Suprapubic skin (tissue), 4 donors: ENCODE results near the gene DHX15. TPM values are rescaled to one million over a fixed set of nuclear protein-coding genes. Genes with fewer than 3 reads are reported as not detected.

Experiments used
- DNase-seq, 2 donors: peaks; one replicate each; pipeline ENCODE4 v3.0.0-alpha.2; 2019; ENCODE audit warnings: low spot score in 2 of 2
- H3K27ac ChIP-seq: fragments of 200-600 bp; sonication (generic); one replicate; pipeline ENCODE4 v1.5.1; 2019
- H3K27me3 ChIP-seq: fragments of 200-600 bp; sonication (generic); one replicate; pipeline ENCODE4 v1.5.1; 2019
- H3K36me3 ChIP-seq: fragments of 200-600 bp; sonication (generic); one replicate; pipeline ENCODE4 v1.5.1; 2019
- H3K4me1 ChIP-seq: fragments of 200-600 bp; sonication (generic); one replicate; pipeline ENCODE4 v1.5.1; 2019
- H3K4me3 ChIP-seq: fragments of 200-600 bp; sonication (generic); one replicate; pipeline ENCODE4 v1.5.1; 2019; ENCODE audit warnings: mild to moderate bottlenecking
- H3K9me3 ChIP-seq: fragments of 200-600 bp; sonication (generic); one replicate; pipeline ENCODE4 v1.5.1; 2019
- EP300 ChIP-seq: sonication (generic); formaldehyde crosslinking; IDR thresholded peaks from one replicate; pipeline ENCODE4 v1.6.1; 2017; ENCODE audit warnings: antibody characterized with exemption
- POLR2A ChIP-seq, 2 donors: fragments of 450-650 bp; IDR thresholded peaks; one replicate each; pipeline ENCODE4 v1.6.1; 2017; ENCODE audit warnings: antibody characterized with exemption in 2 of 2, mild to moderate bottlenecking in 2 of 2, moderate library complexity in 2 of 2
- POLR2AphosphoS5 ChIP-seq, 3 donors: sonication (generic); formaldehyde crosslinking; IDR thresholded peaks; one replicate each; pipeline ENCODE4 v1.6.1; 2017; ENCODE audit warnings: antibody characterized with exemption in 3 of 3
- WGBS: methylation state at CpG from one replicate; pipeline ENCODE4 v1.1.5; 2018; 5-methylcytosine and 5-hydroxymethylcytosine counted together
- total RNA-seq, 4 donors: library from RNA; depleted of rRNA; stranded (reverse); fragments of >200 nt; gene quantifications; one replicate each; pipeline ENCODE4 v1.1.0, GENCODE V29; 2016
- TF ChIP-seq, protein P1 (sequence below), 2 donors: fragments of 200-600 bp in 1 of 2; fragments of 450-650 bp in 1 of 2; sonication (generic) in 1 of 2; IDR thresholded peaks; one replicate each; pipeline ENCODE4 v1.5.1; 2016 to 2019; ENCODE audit warnings: antibody characterized with exemption in 2 of 2, mild to moderate bottlenecking in 1 of 2, moderate library complexity in 1 of 2

DHX15 gene
- total RNA-seq, 4 donors from 2014 or later, result 134 to 325 (median 137) TPM

DNA sequence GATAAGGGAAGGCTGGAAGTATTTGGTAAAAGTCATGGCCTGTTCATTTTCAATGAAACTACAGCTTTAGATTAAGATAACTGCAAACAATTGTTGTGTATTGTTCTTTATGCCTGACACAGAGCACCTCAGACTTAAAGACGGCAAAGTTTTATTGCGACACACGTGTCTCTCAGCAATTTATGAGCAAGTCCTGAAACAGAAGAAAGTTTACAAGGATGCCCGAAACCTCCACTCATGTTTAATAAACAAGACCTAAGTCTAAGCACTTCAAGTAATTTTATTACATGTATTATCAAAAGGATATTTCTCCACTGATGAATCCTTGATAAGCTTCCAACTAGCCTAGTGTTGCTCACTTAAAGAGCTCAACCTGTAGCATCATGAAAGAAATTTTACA is 51.0 kb downstream of the DHX15 start:
- Histone ChIP-seq H3K27ac (no peak overlapping the region), H3K36me3 (peaks cover 60% of the 10 kb centered on the region), H3K9me3 (no peaks in the 10 kb centered on the region), H3K4me1 (no peaks in the 10 kb centered on the region), H3K27me3 (no peaks in the 10 kb centered on the region), H3K4me3 (no peak overlapping the region)
- no peak for DNase-seq
- TF ChIP-seq EP300 (no peak), POLR2AphosphoS5 (IDR thresholded peaks at IDR 0.05) (no peak)
- TF ChIP-seq, protein P1, sequence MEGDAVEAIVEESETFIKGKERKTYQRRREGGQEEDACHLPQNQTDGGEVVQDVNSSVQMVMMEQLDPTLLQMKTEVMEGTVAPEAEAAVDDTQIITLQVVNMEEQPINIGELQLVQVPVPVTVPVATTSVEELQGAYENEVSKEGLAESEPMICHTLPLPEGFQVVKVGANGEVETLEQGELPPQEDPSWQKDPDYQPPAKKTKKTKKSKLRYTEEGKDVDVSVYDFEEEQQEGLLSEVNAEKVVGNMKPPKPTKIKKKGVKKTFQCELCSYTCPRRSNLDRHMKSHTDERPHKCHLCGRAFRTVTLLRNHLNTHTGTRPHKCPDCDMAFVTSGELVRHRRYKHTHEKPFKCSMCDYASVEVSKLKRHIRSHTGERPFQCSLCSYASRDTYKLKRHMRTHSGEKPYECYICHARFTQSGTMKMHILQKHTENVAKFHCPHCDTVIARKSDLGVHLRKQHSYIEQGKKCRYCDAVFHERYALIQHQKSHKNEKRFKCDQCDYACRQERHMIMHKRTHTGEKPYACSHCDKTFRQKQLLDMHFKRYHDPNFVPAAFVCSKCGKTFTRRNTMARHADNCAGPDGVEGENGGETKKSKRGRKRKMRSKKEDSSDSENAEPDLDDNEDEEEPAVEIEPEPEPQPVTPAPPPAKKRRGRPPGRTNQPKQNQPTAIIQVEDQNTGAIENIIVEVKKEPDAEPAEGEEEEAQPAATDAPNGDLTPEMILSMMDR (IDR thresholded peaks at IDR 0.05), result no peak
- 78% methylated on average over 4 of the region's 4 CpGs for WGBS

DNA sequence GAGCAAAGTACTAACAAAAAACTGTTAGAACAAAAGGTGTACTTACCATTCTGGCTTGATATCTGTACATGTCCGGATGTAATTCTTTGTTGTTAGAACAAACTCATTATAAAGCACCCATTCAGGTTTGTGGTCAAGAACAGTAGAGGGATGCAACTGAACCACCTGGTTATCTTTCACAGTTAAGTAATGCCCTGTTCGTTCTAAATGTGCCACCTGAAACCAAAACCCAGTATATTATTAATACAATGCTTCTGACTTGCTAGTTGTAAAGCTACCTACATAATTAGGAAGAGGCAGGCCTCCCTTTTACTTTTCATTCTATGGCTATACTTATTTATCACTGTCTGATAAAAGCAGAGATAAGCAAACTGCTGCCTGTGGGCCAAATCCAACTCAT is 54.8 kb downstream of the DHX15 start:
- Histone ChIP-seq H3K27me3 (no peaks in the 10 kb centered on the region), H3K9me3 (no peaks in the 10 kb centered on the region), H3K27ac (no peak overlapping the region), H3K4me1 (no peaks in the 10 kb centered on the region), H3K4me3 (no peak overlapping the region), H3K36me3 (peaks cover 88% of the 10 kb centered on the region)
- TF ChIP-seq, protein P1 (IDR thresholded peaks at IDR 0.05), result no peak
- TF ChIP-seq POLR2AphosphoS5 (IDR thresholded peaks at IDR 0.05) (no peak), POLR2A (IDR thresholded peaks at IDR 0.05) (no peak), EP300 (no peak)
- WGBS, result 86% methylated on average over 2 of the region's 2 CpGs
- DNase-seq, result no peak

DNA sequence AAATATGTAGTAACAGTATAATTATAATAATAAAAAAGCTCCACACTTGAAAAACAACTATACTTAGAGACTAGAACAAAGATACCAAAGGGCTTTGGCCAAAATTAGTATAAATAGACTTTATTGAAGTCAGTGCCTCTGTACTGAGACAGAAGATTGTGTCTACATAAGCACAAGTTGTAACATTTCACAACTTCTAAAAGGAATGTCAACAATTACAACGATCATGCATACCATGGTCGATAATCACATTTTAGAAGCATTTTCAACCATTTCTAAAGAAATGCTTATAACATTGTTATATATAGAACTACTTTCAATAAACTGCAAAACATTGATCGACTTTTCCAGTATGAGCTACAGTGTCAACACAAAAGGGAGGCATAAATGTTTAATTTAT is 57.0 kb downstream of the DHX15 start:
- no peaks in the 10 kb centered on the region for H3K27me3 ChIP-seq
- H3K4me3 ChIP-seq, result no peak overlapping the region
- H3K36me3 ChIP-seq, result peaks cover 85% of the 10 kb centered on the region
- TF ChIP-seq POLR2A (IDR thresholded peaks at IDR 0.05) (no peak), POLR2AphosphoS5 (IDR thresholded peaks at IDR 0.05) (no peak), EP300 (no peak)
- TF ChIP-seq, protein P1 (IDR thresholded peaks at IDR 0.05), result no peak
- 78% methylated on average over 3 of the region's 3 CpGs for WGBS
- no peaks in the 10 kb centered on the region for H3K4me1 ChIP-seq
- no peak overlapping the region for H3K27ac ChIP-seq
- DNase-seq, result no peak
- H3K9me3 ChIP-seq, result no peaks in the 10 kb centered on the region

DNA sequence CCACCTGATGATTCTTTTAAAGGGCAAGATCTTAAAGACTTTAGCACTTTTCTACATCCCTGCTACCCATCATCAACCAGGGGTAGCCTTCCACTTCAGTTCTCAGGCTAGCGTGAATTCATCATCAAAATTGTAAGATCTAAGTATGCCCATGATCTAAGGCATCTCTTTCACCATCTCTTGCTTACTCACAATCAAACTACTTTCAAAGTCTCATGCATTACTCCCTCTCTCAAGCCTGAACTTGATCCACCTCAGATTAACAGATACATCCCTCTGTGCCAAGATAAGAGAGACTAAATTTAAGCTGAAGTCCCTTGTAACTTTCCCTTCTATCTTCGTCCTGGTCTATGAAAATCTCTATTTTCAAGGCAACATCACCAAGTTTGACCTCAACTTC is 62.8 kb downstream of the DHX15 start:
- Histone ChIP-seq H3K9me3 (no peaks in the 10 kb centered on the region), H3K27ac (no peak overlapping the region), H3K36me3 (peaks cover 31% of the 10 kb centered on the region), H3K4me3 (no peak overlapping the region), H3K27me3 (no peaks in the 10 kb centered on the region), H3K4me1 (peaks cover 5% of the 10 kb centered on the region)
- no peak for DNase-seq
- TF ChIP-seq, protein P1 (IDR thresholded peaks at IDR 0.05), result no peak
- TF ChIP-seq POLR2AphosphoS5 (IDR thresholded peaks at IDR 0.05) (no peak), EP300 (no peak), POLR2A (IDR thresholded peaks at IDR 0.05) (no peak)
- WGBS, result 51% methylated on average over 2 of the region's 2 CpGs

DNA sequence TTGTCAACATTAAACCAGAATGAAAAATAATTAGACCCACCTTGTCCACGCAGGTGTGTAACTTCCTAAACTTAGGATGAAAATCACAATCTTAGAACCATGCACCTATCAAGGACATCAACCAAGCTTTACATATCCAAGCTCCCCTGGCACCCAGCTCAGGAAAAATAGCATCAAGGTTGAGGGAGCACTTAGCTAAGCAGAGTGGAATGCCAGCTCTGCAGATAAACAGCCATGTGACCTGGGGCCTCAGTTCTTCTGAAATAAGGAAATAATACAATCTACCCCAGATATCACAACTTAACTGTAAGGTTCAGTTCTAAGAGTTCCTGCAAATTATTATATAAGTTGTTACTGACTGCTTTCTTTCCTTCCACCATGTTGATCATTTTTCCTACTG is 64.7 kb downstream of the DHX15 start:
- DNase-seq, result no peak
- Histone ChIP-seq H3K27ac (no peak overlapping the region), H3K36me3 (peaks cover 12% of the 10 kb centered on the region)

More for the DNA sequence above, 64.7 kb downstream of the DHX15 start:
- WGBS, result 90% methylated on average over 1 of the region's 1 CpG
- Histone ChIP-seq H3K27me3 (no peaks in the 10 kb centered on the region), H3K4me1 (peaks cover 5% of the 10 kb centered on the region), H3K9me3 (no peaks in the 10 kb centered on the region), H3K4me3 (no peak overlapping the region)
- TF ChIP-seq, protein P1 (IDR thresholded peaks at IDR 0.05), result no peak
- TF ChIP-seq POLR2AphosphoS5 (IDR thresholded peaks at IDR 0.05) (no peak), EP300 (no peak), POLR2A (IDR thresholded peaks at IDR 0.05) (no peak)
